TTC549 (cell line): Measurements from ENCODE around the gene ANKS3.
"Not testable (repeated sequence)": the region's sequence is repeated elsewhere in the genome, so short reads cannot be mapped to it uniquely, and the experiment has no call there.

ENCODE experiments used
- FAIRE-seq: peaks from 2 replicates; lab custom pipeline; 2012; peaks lifted over from hg19 to GRCh38; lab: Jason Lieb, UNC

Gene ANKS3

GRCh38 chr16:4666537-4667202, 67.4 kb downstream of the ANKS3 start:
- no peak for FAIRE-seq

- no peak for FAIRE-seq
Observed at GRCh38 chr16:4664538-4665418, 69.3 kb downstream of the ANKS3 start.

GRCh38 chr16:4663777-4664465, 70.2 kb downstream of the ANKS3 start:
- FAIRE-seq: no peak

GRCh38 chr16:4663465-4663776, 70.7 kb downstream of the ANKS3 start:
- no peak for FAIRE-seq

GRCh38 chr16:4661661-4662060, 72.4 kb downstream of the ANKS3 start:
- FAIRE-seq: no peak

- FAIRE-seq: no peak
Observed at GRCh38 chr16:4660454-4661007, 73.5 kb downstream of the ANKS3 start.

- FAIRE-seq: no peak
Observed at GRCh38 chr16:4659363-4660353, 74.4 kb downstream of the ANKS3 start.

GRCh38 chr16:4656695-4657686, 77.1 kb downstream of the ANKS3 start:
- FAIRE-seq: no peak

GRCh38 chr16:4656221-4656620, 77.8 kb downstream of the ANKS3 start:
- no peak for FAIRE-seq

- FAIRE-seq: no peak
Observed at GRCh38 chr16:4655801-4656200, 78.3 kb downstream of the ANKS3 start.

- no peak for FAIRE-seq
Observed at GRCh38 chr16:4654964-4655590, 79.0 kb downstream of the ANKS3 start.

- no peak for FAIRE-seq
Observed at GRCh38 chr16:4654011-4654963, 79.8 kb downstream of the ANKS3 start.

- no peak for FAIRE-seq
Observed at GRCh38 chr16:4652561-4652960, 81.5 kb downstream of the ANKS3 start.

- FAIRE-seq: no peak
Observed at GRCh38 chr16:4651827-4652226, 82.2 kb downstream of the ANKS3 start.

- not testable (repeated sequence) for FAIRE-seq
Observed at GRCh38 chr16:4650443-4651074, 83.5 kb downstream of the ANKS3 start.

GRCh38 chr16:4649744-4650442, 84.2 kb downstream of the ANKS3 start:
- FAIRE-seq: no peak

- FAIRE-seq: no peak
Observed at GRCh38 chr16:4648917-4649316, 85.2 kb downstream of the ANKS3 start.

GRCh38 chr16:4647644-4647980, 86.5 kb downstream of the ANKS3 start:
- FAIRE-seq: no peak
